Measurements from ENCODE around the gene SNED1.

The SNED1 gene

GRCh38 chr2:241072553-241073165 is 74.2 kb downstream of the SNED1 start:
- H3K4me3 ChIP-seq (ENCODE audit: low read length) = no peak overlapping the region
- H3K27ac ChIP-seq (ENCODE audit: low read length) = no peak overlapping the region
- H3K27me3 ChIP-seq (ENCODE audit: insufficient read depth, low read length) = no peaks in the 10 kb centered on the region
- H3K4me1 ChIP-seq (ENCODE audit: insufficient read depth, low read length) = no peaks in the 10 kb centered on the region
- no peaks in the 10 kb centered on the region for H3K36me3 ChIP-seq (ENCODE audit: insufficient read depth, low read depth, low read length)
- H3K9me3 ChIP-seq (ENCODE audit: insufficient read depth, low read depth, low read length) = no peaks in the 10 kb centered on the region
- H3K9ac ChIP-seq (ENCODE audit: low read depth, low read length) = no peak overlapping the region

DNA sequence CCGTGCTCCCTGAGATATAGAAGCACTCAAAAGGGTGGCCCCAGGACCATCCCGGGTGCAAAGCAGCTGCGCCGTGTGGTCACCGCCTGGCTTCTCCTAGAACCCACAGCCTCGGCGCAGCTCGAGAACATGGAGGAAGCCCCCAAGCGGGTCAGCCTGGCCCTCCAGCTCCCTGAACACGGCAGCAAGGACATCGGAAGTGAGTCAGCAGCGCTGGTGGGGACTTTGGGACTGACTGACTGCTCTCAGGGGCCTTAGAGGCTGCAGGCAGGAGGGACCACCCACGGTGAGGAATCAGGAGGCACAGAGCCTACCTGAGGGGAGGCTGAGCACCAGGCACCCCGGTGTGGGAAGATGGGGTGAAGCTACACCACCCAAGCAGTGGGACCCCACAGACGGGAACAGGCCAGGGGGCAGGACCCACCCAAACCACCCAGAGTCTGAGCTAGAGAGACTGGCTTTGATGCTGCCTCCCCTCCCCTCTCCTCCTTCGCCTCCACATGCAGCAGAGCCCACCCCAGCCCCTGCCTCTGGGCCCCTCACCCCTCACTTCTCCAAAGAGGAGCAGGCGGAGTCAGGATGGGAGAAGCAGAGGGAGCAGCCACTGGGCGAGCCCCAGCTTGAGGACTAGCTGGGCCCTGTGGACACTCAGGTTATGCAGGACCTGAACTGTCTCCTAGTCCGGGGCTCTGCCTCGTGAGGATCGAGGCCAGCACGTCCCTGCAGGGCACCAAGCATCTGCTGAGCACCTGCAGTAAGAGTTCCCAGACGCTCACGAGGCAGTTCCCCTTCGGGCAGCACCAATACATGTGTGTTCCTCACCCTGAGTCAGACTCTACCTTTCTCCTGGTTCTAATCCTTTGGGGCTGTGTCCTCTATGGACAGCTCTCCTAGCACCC is 75.0 kb downstream of the SNED1 start:
- H3K9ac ChIP-seq (ENCODE audit: low read depth, low read length) = no peak overlapping the region
- H3K27ac ChIP-seq (ENCODE audit: low read length) = no peak overlapping the region
- H3K36me3 ChIP-seq (ENCODE audit: insufficient read depth, low read depth, low read length) = no peaks in the 10 kb centered on the region
- no peaks in the 10 kb centered on the region for H3K9me3 ChIP-seq (ENCODE audit: insufficient read depth, low read depth, low read length)
- no peaks in the 10 kb centered on the region for H3K27me3 ChIP-seq (ENCODE audit: insufficient read depth, low read length)
- no peaks in the 10 kb centered on the region for H3K4me1 ChIP-seq (ENCODE audit: insufficient read depth, low read length)
- H3K4me3 ChIP-seq (ENCODE audit: low read length) = no peak overlapping the region

- H3K9ac ChIP-seq (ENCODE audit: low read depth, low read length) = no peak overlapping the region
- H3K27me3 ChIP-seq (ENCODE audit: insufficient read depth, low read length) = no peaks in the 10 kb centered on the region
- H3K9me3 ChIP-seq (ENCODE audit: insufficient read depth, low read depth, low read length) = no peaks in the 10 kb centered on the region
- H3K4me3 ChIP-seq (ENCODE audit: low read length) = no peak overlapping the region
- no peak overlapping the region for H3K27ac ChIP-seq (ENCODE audit: low read length)
- no peaks in the 10 kb centered on the region for H3K4me1 ChIP-seq (ENCODE audit: insufficient read depth, low read length)
- no peaks in the 10 kb centered on the region for H3K36me3 ChIP-seq (ENCODE audit: insufficient read depth, low read depth, low read length)
Observed at GRCh38 chr2:241074065-241074818, 75.8 kb downstream of the SNED1 start.

- Histone ChIP-seq H3K9me3 (ENCODE audit: insufficient read depth, low read depth, low read length) (no peaks in the 10 kb centered on the region), H3K9ac (ENCODE audit: low read depth, low read length) (no peak overlapping the region), H3K4me3 (ENCODE audit: low read length) (no peak overlapping the region), H3K4me1 (ENCODE audit: insufficient read depth, low read length) (no peaks in the 10 kb centered on the region), H3K36me3 (ENCODE audit: insufficient read depth, low read depth, low read length) (no peaks in the 10 kb centered on the region), H3K27me3 (ENCODE audit: insufficient read depth, low read length) (no peaks in the 10 kb centered on the region), H3K27ac (ENCODE audit: low read length) (no peak overlapping the region)
Observed at GRCh38 chr2:241074901-241075540, 76.6 kb downstream of the SNED1 start.

- H3K27me3 ChIP-seq (ENCODE audit: insufficient read depth, low read length) = no peaks in the 10 kb centered on the region
- H3K27ac ChIP-seq (ENCODE audit: low read length) = no peak overlapping the region
- no peaks in the 10 kb centered on the region for H3K4me1 ChIP-seq (ENCODE audit: insufficient read depth, low read length)
- H3K36me3 ChIP-seq (ENCODE audit: insufficient read depth, low read depth, low read length) = no peaks in the 10 kb centered on the region
- no peak overlapping the region for H3K9ac ChIP-seq (ENCODE audit: low read depth, low read length)
- H3K9me3 ChIP-seq (ENCODE audit: insufficient read depth, low read depth, low read length) = no peaks in the 10 kb centered on the region
- no peak overlapping the region for H3K4me3 ChIP-seq (ENCODE audit: low read length)
Observed at GRCh38 chr2:241080405-241081189, 82.2 kb downstream of the SNED1 start.

DNA sequence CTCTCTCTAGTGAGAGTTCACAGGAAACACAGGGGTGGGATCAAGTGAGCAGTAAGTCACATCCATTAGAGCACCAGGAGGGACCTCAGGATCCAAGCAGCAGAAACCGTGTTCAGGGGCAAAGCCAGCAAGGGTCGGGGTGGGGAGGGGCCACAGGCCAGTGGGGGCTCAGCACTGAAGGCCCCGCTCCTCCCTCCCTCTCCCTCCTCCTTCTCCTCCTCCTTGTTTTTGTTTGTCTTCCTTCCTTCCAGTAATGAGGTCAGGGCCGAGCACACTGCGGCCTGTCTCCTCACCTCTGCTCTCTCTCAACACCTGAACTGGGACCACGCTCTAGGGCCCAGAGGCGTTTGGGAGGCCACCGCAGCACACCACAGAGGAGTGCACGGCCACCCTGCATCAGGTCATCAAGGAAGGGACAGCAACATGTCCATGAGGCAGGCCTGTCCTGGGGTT is 82.8 kb downstream of the SNED1 start:
- Histone ChIP-seq H3K9me3 (ENCODE audit: insufficient read depth, low read depth, low read length) (no peaks in the 10 kb centered on the region), H3K36me3 (ENCODE audit: insufficient read depth, low read depth, low read length) (peaks cover 2% of the 10 kb centered on the region), H3K27me3 (ENCODE audit: insufficient read depth, low read length) (no peaks in the 10 kb centered on the region), H3K4me1 (ENCODE audit: insufficient read depth, low read length) (no peaks in the 10 kb centered on the region), H3K4me3 (ENCODE audit: low read length) (no peak overlapping the region), H3K9ac (ENCODE audit: low read depth, low read length) (no peak overlapping the region), H3K27ac (ENCODE audit: low read length) (no peak overlapping the region)

DNA sequence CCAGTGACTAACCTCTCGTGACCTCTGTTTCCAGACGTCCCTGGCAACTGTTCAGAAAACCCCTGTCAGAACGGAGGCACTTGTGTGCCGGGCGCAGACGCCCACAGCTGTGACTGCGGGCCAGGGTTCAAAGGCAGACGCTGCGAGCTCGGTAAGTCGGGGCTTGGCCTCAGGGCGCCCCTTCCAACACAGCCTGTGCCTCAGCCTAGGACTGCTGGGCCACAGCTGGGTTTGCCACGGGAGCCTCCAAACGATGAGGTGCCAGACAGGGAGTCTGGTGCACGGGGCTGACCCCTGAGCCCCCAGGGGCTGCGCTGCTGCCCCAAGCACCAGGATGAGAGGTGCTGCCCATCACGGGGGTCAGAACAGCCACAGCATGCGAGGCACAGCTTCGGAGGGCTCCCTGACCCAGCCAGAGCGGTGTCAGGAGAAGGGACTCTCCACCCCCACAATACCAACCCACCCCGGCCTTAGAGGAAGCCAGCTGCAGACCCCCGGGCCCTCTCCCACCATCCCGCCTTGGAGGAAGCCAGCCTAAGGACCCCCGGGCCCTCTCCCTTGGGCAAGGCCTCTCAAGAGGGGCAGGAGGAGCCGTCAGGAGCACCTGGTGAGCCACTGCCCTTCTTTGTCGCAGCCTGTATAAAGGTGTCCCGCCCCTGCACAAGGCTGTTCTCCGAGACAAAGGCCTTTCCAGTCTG is 83.4 kb downstream of the SNED1 start:
- Histone ChIP-seq H3K27ac (ENCODE audit: low read length) (no peak overlapping the region), H3K4me1 (ENCODE audit: insufficient read depth, low read length) (no peaks in the 10 kb centered on the region), H3K9ac (ENCODE audit: low read depth, low read length) (no peak overlapping the region), H3K27me3 (ENCODE audit: insufficient read depth, low read length) (no peaks in the 10 kb centered on the region), H3K36me3 (ENCODE audit: insufficient read depth, low read depth, low read length) (peaks cover 8% of the 10 kb centered on the region), H3K4me3 (ENCODE audit: low read length) (no peak overlapping the region), H3K9me3 (ENCODE audit: insufficient read depth, low read depth, low read length) (no peaks in the 10 kb centered on the region)

DNA sequence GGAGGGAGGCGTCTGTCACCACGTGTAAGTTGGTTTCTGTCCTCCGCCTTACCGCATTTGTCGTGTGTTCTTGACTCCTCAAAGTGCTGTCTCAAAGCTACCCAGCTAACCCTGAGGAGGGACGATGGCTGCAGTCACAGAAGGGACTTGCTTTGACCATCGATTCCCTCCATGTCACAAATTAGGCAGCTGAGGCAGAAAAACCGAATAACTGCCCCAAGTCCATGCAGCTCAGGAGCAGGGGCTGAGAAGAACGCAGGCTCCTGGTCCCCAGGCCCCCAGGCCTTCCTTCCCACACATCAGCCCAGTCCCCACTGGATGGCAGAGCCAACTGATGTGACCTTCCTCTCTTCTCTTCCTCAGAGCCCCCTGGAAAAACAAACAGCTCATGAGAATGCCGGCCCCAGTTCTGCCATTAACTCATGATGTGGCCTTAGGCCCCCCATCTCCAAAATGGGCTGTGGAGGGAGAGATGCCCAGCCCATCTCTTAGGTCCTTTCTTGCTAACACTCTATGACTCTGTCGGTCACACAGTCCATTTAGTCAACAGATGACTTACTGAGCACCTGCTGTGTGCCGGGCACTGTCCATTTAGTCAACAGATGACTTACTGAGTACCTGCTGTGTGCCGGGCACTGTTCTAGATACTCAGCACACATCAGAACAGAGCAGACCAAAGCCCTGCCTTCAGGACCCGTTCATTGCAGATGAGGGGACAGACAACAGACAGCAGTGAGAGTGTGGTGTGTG is 84.1 kb downstream of the SNED1 start:
- H3K9me3 ChIP-seq (ENCODE audit: insufficient read depth, low read depth, low read length) = no peaks in the 10 kb centered on the region
- H3K4me3 ChIP-seq (ENCODE audit: low read length) = no peak overlapping the region
- no peak overlapping the region for H3K27ac ChIP-seq (ENCODE audit: low read length)
- no peaks in the 10 kb centered on the region for H3K27me3 ChIP-seq (ENCODE audit: insufficient read depth, low read length)
- H3K9ac ChIP-seq (ENCODE audit: low read depth, low read length) = no peak overlapping the region
- H3K36me3 ChIP-seq (ENCODE audit: insufficient read depth, low read depth, low read length) = peaks cover 15% of the 10 kb centered on the region
- H3K4me1 ChIP-seq (ENCODE audit: insufficient read depth, low read length) = no peaks in the 10 kb centered on the region

DNA sequence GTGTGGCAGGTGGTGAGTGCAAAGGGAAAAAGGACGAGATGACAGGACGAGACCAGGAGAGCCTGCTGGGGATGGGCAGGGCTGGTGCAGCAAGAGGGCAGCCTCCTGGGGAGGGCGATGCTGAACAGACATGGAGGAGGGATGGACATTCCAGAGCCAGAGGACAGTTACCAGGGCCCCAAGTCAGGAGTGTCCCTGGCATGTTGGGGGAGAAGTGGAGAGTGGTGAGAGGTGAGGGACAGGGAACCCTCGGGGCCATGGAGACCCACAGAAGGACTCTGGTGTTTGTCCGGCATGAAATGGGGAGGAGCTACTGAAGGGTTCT is 84.6 kb downstream of the SNED1 start:
- H3K4me3 ChIP-seq (ENCODE audit: low read length) = no peak overlapping the region
- no peaks in the 10 kb centered on the region for H3K9me3 ChIP-seq (ENCODE audit: insufficient read depth, low read depth, low read length)
- H3K27ac ChIP-seq (ENCODE audit: low read length) = no peak overlapping the region
- no peaks in the 10 kb centered on the region for H3K27me3 ChIP-seq (ENCODE audit: insufficient read depth, low read length)
- peaks cover 20% of the 10 kb centered on the region for H3K36me3 ChIP-seq (ENCODE audit: insufficient read depth, low read depth, low read length)
- H3K9ac ChIP-seq (ENCODE audit: low read depth, low read length) = no peak overlapping the region
- no peaks in the 10 kb centered on the region for H3K4me1 ChIP-seq (ENCODE audit: insufficient read depth, low read length)

- Histone ChIP-seq H3K36me3 (ENCODE audit: insufficient read depth, low read depth, low read length) (peaks cover 39% of the 10 kb centered on the region), H3K4me3 (ENCODE audit: low read length) (no peak overlapping the region), H3K27ac (ENCODE audit: low read length) (no peak overlapping the region), H3K9me3 (ENCODE audit: insufficient read depth, low read depth, low read length) (no peaks in the 10 kb centered on the region), H3K4me1 (ENCODE audit: insufficient read depth, low read length) (no peaks in the 10 kb centered on the region), H3K9ac (ENCODE audit: low read depth, low read length) (no peak overlapping the region), H3K27me3 (ENCODE audit: insufficient read depth, low read length) (no peaks in the 10 kb centered on the region)
Observed at GRCh38 chr2:241084856-241085444, 86.5 kb downstream of the SNED1 start.
